NCI-H82 (cell line): ENCODE measurements around the gene NDUFS7.
A peak's percentile ranks its signal among the peaks of the same experiment; 100 is the strongest.
"Not testable (repeated sequence)": the region's sequence is repeated elsewhere in the genome, so short reads cannot be mapped to it uniquely, and the experiment has no call there.

Experiments
- DNase-seq: peaks from one replicate; lab custom pipeline; 2025; lab: John Stamatoyannopoulos, UW

The NDUFS7 gene

GRCh38 chr19:1432507-1432887 lies 48.8 kb downstream of the NDUFS7 start:
- DNase-seq = no peak

- DNase-seq = no peak
Measured at GRCh38 chr19:1433119-1434039, 49.7 kb downstream of the NDUFS7 start.

GRCh38 chr19:1434040-1434366 lies 50.3 kb downstream of the NDUFS7 start:
- DNase-seq = no peak

- no peak for DNase-seq
Measured at GRCh38 chr19:1434577-1435060, 50.9 kb downstream of the NDUFS7 start.

DNA sequence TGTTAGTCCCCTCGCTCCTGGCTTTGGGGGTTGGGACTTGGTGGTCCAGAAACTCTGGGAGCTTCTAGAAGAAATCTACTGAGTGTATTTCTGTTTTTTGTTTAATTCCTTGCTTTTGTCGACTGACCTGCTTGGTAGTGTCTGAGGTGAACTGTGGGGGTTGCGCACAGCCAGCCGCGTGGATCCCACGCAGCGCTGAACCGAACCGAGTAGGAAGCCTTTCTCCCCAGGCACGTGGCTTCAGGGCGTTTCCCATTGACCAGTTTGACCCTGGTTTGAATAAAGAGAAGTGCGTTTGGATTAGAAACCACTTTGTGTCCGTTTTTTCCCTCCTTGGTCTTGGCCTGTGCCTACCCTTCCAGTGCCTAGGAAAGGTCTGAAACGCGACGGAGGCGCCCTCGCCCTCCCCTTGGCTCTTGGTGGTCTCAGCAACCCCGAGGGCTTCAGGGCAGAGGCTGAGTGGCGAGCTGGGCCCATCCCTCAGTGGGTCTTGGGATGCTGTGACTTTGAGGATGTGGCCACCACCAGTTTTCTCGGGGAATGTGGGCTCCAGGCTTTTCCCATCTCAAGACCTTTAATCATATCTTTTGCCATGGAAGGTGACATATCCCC lies 51.8 kb downstream of the NDUFS7 start:
- DNase-seq = no peak

GRCh38 chr19:1437609-1438008 lies 53.9 kb downstream of the NDUFS7 start:
- DNase-seq = no peak

DNA sequence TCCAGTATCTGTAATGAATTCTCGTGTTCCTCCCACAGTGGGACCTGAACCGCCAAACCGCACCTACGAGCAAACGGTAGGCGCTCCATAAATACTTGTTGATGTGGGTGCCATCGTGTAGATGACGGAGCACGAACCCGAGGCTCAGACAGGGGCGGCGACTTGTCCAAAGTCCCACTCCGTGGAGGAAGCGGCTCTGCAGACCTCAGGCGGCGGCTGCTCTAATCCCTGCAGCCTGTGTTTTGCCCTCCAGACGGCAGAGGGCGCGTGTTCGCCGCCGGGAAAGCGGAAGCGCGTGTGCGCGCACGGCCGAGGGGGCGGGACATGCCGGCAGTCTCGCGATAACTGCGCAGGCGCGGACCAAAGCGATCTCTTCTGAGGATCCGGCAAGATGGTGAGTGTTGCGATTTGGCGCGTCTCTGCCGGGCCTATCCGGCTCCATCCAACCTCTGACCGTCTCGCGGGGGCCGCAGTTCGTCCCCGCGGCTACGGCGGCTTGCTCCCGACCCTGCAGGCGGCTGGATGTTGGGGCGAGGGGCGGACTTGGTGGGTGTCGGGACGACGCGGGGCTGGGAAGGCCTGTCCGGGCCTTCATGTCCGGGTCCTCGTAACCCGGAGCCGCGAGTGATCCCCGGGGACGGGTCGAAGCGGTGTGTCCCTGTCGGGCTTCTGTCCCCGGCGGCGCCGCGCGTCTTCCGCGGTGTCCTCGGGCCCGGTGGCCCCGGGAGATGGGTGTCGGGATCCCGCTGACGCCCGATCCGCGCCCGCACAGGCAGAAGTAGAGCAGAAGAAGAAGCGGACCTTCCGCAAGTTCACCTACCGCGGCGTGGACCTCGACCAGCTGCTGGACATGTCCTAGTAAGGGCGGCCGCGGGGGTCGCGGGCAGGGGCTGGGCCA lies 54.6 kb downstream of the NDUFS7 start, which contains the start of gene RPS15:
Gene RPS15 (plus strand): TSS at position 362 of the 898 bp plus-strand sequence. CDS start 30 bp downstream, at position 392.
- DNase-seq = peak; percentile 92

DNA sequence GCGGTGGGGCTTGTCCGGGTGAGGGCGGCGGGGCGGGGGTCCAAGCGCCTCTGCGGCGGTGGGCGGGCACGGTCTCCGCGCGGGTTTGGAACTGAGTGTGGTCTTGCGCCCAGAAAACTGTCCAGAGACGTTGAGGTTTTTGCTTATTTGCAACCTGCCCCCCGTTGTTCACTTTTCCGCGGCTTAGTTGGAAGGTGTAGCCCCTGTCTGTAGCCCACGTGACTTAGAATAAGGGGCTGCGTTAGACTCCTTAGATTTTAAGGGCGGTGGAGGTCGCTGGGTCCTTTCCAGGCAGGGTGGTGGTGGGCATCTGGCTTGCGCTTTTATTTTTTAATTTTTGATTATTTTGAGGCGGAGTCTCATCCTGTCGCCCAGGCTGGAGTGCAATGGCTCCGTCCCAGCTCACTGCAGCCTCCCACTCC lies 55.2 kb downstream of the NDUFS7 start:
- no peak for DNase-seq

GRCh38 chr19:1439525-1440417 lies 56.1 kb downstream of the NDUFS7 start:
- DNase-seq = not testable (repeated sequence)

- DNase-seq = no peak
Measured at GRCh38 chr19:1440418-1440801, 56.7 kb downstream of the NDUFS7 start.

DNA sequence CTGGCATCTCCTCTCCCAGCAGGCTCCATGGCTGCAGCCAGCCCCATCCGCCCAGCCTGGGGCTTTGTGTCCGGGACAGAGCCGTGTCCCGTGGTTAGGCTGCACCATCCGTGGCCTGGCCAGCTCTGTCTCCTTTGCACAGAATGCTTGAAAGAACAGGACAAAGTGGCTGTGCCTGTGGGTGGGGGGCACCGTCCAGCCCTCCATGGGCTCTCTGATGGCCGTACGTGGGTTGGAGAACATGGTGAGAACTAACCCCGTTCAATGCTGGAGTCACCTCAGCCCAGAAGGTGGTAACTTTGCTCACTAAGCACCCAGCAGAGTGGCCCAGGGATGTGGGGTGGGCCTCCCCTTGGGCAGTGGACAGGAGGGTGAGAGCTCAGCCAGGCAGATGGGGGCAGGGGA lies 57.3 kb downstream of the NDUFS7 start:
- DNase-seq = no peak

DNA sequence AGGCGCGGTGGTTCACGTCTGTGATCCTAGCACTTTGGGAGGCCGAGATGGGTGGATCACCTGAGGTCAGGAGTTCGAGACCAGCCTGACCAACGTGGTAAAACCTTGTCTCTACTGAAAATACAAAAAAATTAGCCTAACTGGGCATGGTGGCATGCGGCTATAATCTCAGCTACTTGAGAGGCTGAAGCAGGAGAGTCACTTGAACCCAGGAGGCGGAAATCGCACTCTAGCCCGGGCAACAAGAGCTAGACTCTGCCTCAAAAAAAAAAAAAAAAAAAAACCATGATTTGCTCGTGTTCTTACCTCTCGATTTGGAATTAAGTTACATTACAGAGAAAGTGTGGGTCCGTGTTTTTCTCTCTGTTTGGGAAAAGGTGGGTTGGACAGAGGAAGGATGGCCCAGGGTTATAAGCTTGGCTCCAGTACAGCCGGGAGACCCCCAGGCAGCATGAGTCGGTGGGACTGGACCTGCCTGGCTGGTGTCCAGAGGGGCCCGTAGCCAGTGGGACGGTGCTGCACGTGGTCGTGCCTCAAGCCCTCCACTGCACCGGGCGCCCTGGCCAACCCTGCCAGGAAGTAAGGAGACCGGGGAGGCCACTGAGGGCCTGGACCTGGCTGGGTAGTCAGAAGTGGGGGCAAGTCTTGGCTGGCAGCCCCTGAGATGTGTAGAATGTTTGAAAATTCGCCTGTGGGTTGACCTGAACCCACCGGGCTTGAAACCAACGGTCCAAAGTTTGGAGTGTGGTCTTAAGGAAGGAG lies 58.2 kb downstream of the NDUFS7 start:
- no peak for DNase-seq
